ENCODE results near the gene A3GALT2. TPM values are rescaled to one million over a fixed set of nuclear protein-coding genes. Genes with fewer than 3 reads are reported as not detected.
"Not testable (repeated sequence)": the region's sequence is repeated elsewhere in the genome, so short reads cannot be mapped to it uniquely, and the experiment has no call there.

Gene A3GALT2
- total and polyA plus RNA-seq, 2 donors = not detected

DNA sequence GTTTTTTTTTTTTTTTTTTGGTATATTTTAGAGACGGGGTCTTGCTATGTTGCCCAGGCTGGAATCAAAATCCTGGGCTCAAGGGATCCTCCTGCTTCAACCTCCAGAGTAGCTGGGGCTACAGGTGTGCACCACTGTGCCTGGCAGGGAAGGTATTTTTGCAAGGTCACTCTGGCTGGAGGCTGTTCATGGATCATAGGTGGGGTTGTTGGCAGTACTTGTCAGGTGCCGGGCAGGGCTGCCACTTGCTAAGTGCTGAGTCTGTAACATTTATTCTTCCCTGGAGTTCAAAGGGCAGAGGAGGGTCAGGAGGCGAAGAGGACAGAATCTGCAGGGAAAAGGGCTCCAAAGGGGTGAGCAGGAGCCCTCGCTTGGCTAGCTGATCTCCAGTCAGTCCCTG, 24.1 kb downstream of the A3GALT2 start:
- H3K4me1 ChIP-seq (ENCODE audit: control insufficient read depth in 2 of 2, insufficient read depth in 2 of 2, low read length in 2 of 2) = peaks cover 0 to 9% of the 10 kb centered on the region in 2 donors
- WGBS = over 99% methylated on average over 4 of the region's 4 CpGs
- no peak overlapping the region for H3K4me3 ChIP-seq (ENCODE audit: low read length in 2 of 2)
- H3K36me3 ChIP-seq (ENCODE audit: control insufficient read depth in 2 of 2, insufficient read depth in 2 of 2, low read length in 1 of 2) = peaks cover 44 to 46% of the 10 kb centered on the region in 2 donors
- H3K9me3 ChIP-seq (ENCODE audit: control insufficient read depth in 2 of 2, insufficient read depth in 1 of 2, low read length in 1 of 2) = no peaks in the 10 kb centered on the region
- no peaks in the 10 kb centered on the region for H3K27me3 ChIP-seq (ENCODE audit: control insufficient read depth in 2 of 2, insufficient read depth in 1 of 2, low read length in 1 of 2)
- DNase-seq (ENCODE audit: low read depth in 6 of 9, low spot score in 9 of 9) = no peak
- no peak overlapping the region for H3K27ac ChIP-seq (ENCODE audit: low read depth in 1 of 2, low read length in 1 of 2)

DNA sequence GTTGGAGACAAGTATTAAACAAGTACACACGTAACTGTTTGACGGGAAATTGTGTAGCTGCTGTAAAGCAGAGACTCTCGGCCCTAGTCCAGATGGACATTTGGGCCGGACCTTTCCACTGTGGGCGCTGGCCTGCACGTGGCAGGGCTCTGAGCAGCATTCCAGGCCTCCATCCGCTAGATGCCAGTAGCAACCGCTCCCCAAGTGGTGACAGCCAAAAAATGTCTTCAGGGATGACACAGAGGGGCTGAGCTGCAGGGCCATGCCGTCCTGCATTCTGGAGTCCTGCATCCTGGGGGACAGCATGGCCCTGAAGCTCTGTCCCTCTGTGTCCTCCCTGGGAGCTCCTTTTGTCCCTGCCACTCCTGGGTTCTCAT, 24.8 kb downstream of the A3GALT2 start:
- Histone ChIP-seq H3K9me3 (ENCODE audit: control insufficient read depth in 2 of 2, insufficient read depth in 1 of 2, low read length in 1 of 2) (no peaks in the 10 kb centered on the region), H3K4me3 (ENCODE audit: low read length in 2 of 2) (no peak overlapping the region), H3K36me3 (ENCODE audit: control insufficient read depth in 2 of 2, insufficient read depth in 2 of 2, low read length in 1 of 2) (peaks cover 43 to 46% of the 10 kb centered on the region in 2 donors), H3K27ac (ENCODE audit: low read depth in 1 of 2, low read length in 1 of 2) (no peak overlapping the region), H3K4me1 (ENCODE audit: control insufficient read depth in 2 of 2, insufficient read depth in 2 of 2, low read length in 2 of 2) (peaks cover 0 to 9% of the 10 kb centered on the region in 2 donors), H3K27me3 (ENCODE audit: control insufficient read depth in 2 of 2, insufficient read depth in 1 of 2, low read length in 1 of 2) (no peaks in the 10 kb centered on the region)
- WGBS = 97% methylated on average over 9 of the region's 9 CpGs
- no peak for DNase-seq (ENCODE audit: low read depth in 6 of 9, low spot score in 9 of 9)

DNA sequence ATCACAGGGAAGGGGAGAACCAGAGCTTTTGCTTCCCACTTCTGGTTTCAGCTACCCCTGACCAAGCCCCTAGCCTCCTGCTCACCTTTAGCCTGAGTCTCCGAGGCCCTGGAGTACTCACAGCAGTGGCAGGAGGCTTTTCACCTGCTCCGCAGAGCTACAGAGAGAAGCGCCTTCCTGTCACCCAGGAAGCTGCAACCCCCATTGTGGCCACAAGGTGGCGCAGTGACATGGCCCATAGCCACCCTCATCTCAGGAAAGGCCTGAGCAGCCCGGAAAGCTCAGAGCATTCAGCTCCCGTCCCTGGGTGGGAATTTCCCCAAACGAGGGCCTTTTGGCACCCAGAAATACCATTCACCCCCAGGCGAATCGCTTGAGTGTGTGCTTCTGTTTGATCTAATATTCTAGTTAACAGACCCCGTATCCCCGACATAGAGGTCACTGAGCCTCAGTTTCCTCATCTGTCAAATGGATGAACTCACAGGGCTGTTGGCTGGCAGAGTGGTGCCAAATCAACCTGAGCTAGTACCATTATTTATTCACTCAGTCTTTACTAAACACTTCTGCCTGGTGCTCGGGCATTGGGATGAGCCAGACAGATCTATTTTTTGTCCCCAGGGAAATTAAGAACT, 25.3 kb downstream of the A3GALT2 start:
- peaks cover 0 to 5% of the 10 kb centered on the region in 2 donors for H3K4me1 ChIP-seq (ENCODE audit: control insufficient read depth in 2 of 2, insufficient read depth in 2 of 2, low read length in 2 of 2)
- no peaks in the 10 kb centered on the region for H3K9me3 ChIP-seq (ENCODE audit: control insufficient read depth in 2 of 2, insufficient read depth in 1 of 2, low read length in 1 of 2)
- H3K27me3 ChIP-seq (ENCODE audit: control insufficient read depth in 2 of 2, insufficient read depth in 1 of 2, low read length in 1 of 2) = no peaks in the 10 kb centered on the region
- H3K36me3 ChIP-seq (ENCODE audit: control insufficient read depth in 2 of 2, insufficient read depth in 2 of 2, low read length in 1 of 2) = peaks cover 43 to 46% of the 10 kb centered on the region in 2 donors
- peak; percentile 52 to 90 (median 79) for DNase-seq (ENCODE audit: low read depth in 6 of 9, low spot score in 9 of 9)
- no peak overlapping the region for H3K4me3 ChIP-seq (ENCODE audit: low read length in 2 of 2)
- WGBS = 68% methylated on average over 12 of the region's 12 CpGs
- no peak overlapping the region for H3K27ac ChIP-seq (ENCODE audit: low read depth in 1 of 2, low read length in 1 of 2)

DNA sequence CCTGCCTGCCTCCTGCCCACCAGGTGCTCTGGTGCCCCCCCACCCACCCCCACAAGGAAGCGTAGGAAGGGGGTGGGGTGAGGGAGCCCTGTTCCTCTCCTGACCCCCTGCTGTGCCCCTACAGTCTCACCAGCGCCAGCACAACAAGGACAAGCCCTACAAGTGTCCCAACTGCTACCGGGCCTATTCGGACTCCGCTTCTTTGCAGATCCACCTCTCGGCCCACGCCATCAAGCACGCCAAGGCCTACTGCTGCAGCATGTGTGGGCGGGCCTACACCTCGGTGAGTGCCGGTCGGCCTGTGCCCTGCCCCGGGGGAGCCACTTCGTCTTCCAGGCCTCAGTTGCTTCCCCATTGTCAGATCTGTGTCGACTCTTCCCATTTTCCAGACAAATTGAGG, 25.9 kb downstream of the A3GALT2 start:
- Histone ChIP-seq H3K36me3 (ENCODE audit: control insufficient read depth in 2 of 2, insufficient read depth in 2 of 2, low read length in 1 of 2) (peaks cover 43 to 46% of the 10 kb centered on the region in 2 donors), H3K4me3 (ENCODE audit: low read length in 2 of 2) (no peak overlapping the region), H3K27me3 (ENCODE audit: control insufficient read depth in 2 of 2, insufficient read depth in 1 of 2, low read length in 1 of 2) (no peaks in the 10 kb centered on the region), H3K4me1 (ENCODE audit: control insufficient read depth in 2 of 2, insufficient read depth in 2 of 2, low read length in 2 of 2) (peaks cover 0 to 4% of the 10 kb centered on the region in 2 donors), H3K9me3 (ENCODE audit: control insufficient read depth in 2 of 2, insufficient read depth in 1 of 2, low read length in 1 of 2) (no peaks in the 10 kb centered on the region), H3K27ac (ENCODE audit: low read depth in 1 of 2, low read length in 1 of 2) (no peak overlapping the region)
- DNase-seq (ENCODE audit: low read depth in 6 of 9, low spot score in 9 of 9) = peak in 1 of 9 donors; percentile 9
- 96% methylated on average over 15 of the region's 15 CpGs for WGBS

DNA sequence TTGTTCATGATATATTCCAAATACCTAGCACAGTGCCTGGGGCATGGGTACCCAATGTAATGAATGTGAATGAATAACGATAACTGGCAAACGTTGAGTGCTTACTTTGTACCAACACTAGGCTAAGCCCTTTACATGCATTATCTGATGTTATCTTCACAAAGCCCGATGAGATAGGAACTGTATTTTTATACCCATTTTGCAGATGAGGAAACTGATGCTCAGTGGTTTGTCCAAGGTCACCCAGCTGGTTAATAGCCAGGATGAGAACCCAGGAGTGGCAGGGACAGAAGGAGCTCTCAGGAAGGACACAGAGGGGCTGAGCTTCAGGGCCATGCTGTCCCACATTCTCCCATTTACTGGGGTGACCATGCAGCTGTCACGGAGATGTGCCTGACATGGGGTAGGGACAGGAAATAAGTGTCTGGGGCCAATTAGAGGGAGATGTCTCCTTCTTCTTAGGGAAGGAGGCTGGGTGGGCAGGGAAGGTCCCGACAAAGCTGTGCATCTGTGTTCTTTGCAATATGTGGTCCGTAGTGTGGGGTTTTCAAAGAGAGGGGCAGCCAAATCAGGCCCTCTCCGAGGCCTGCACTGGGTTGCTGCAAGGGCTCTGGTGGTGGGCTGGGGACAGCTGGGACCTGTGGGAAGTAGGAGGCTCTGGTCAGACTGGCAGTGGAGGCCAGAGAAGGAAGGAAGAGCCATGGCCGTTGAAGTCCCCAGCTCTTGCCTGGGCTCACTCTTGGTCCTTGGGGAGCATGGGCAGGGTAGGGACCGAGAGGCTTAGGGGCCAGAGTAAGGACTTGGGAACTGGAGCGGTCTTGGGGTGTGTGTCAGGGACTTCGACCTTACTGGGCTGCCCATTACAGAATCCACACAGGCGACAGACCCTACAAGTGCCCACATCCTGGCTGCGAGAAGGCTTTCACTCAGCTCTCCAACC, 26.6 kb downstream of the A3GALT2 start:
- Histone ChIP-seq H3K4me1 (ENCODE audit: control insufficient read depth in 2 of 2, insufficient read depth in 2 of 2, low read length in 2 of 2) (peaks cover 0 to 4% of the 10 kb centered on the region in 2 donors), H3K27me3 (ENCODE audit: control insufficient read depth in 2 of 2, insufficient read depth in 1 of 2, low read length in 1 of 2) (no peaks in the 10 kb centered on the region), H3K9me3 (ENCODE audit: control insufficient read depth in 2 of 2, insufficient read depth in 1 of 2, low read length in 1 of 2) (peaks cover 0 to 1% of the 10 kb centered on the region in 2 donors), H3K4me3 (ENCODE audit: low read length in 2 of 2) (no peak overlapping the region), H3K36me3 (ENCODE audit: control insufficient read depth in 2 of 2, insufficient read depth in 2 of 2, low read length in 1 of 2) (peaks cover 38 to 46% of the 10 kb centered on the region in 2 donors), H3K27ac (ENCODE audit: low read depth in 1 of 2, low read length in 1 of 2) (no peak overlapping the region)
- WGBS = 96% methylated on average over 13 of the region's 13 CpGs
- DNase-seq (ENCODE audit: low read depth in 6 of 9, low spot score in 9 of 9) = no peak

DNA sequence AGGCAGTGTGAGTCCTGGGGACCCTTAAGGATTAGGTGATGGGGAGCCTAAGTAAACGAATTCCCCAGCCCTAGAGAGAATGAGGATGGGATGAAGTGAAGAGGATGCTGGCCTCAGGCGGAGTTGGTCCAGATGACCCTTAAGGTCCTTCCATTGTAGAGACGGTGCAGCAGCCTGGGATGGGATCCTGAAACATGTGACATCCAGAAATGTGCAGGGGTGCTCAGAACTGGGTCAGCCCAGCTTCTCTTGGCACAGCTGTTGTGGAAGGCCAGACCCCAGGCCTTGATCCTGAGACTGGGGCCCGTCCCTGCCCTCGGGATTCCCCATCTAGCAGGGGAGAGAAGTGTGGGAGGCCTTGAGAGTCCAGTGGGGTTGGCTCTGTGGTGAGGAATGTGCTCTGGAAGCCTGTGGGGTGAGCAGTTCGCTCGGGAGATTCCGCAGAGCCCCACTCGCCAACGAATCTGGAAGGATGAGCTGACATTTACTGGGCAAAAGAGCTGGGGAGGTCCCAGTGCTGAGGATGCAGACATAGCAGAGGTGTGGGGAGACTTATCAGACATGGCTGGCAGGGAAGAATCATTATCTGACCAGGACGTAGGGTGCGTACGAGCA, 28.1 kb downstream of the A3GALT2 start:
- Histone ChIP-seq H3K27me3 (ENCODE audit: control insufficient read depth in 2 of 2, insufficient read depth in 1 of 2, low read length in 1 of 2) (no peaks in the 10 kb centered on the region), H3K36me3 (ENCODE audit: control insufficient read depth in 2 of 2, insufficient read depth in 2 of 2, low read length in 1 of 2) (peaks cover 33 to 45% of the 10 kb centered on the region in 2 donors), H3K27ac (ENCODE audit: low read depth in 1 of 2, low read length in 1 of 2) (no peak overlapping the region), H3K4me1 (ENCODE audit: control insufficient read depth in 2 of 2, insufficient read depth in 2 of 2, low read length in 2 of 2) (peaks cover 0 to 4% of the 10 kb centered on the region in 2 donors), H3K4me3 (ENCODE audit: low read length in 2 of 2) (no peak overlapping the region), H3K9me3 (ENCODE audit: control insufficient read depth in 2 of 2, insufficient read depth in 1 of 2, low read length in 1 of 2) (peaks cover 0 to 1% of the 10 kb centered on the region in 2 donors)
- WGBS = 96% methylated on average over 13 of the region's 13 CpGs
- no peak for DNase-seq (ENCODE audit: low read depth in 6 of 9, low spot score in 9 of 9)

DNA sequence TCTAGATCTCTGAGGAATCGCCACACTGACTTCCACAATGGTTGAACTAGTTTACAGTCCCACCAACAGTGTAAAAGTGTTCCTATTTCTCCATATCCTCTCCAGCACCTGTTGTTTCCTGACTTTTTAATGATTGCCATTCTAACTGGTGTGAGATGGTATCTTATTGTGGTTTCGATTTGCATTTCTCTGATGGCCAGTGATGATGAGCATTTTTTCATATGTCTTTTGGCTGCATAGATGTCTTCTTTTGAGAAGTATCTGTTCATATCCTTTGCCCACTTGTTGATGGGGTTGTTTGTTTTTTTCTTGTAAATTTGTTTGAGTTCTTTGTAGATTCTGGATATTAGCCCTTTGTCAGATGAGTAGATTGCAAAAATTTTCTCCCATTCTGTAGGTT, 30.3 kb downstream of the A3GALT2 start:
- H3K27ac ChIP-seq (ENCODE audit: low read depth in 1 of 2, low read length in 1 of 2); H3K9me3 ChIP-seq (ENCODE audit: control insufficient read depth in 2 of 2, insufficient read depth in 1 of 2, low read length in 1 of 2); H3K4me1 ChIP-seq (ENCODE audit: control insufficient read depth in 2 of 2, insufficient read depth in 2 of 2, low read length in 2 of 2); H3K27me3 ChIP-seq (ENCODE audit: control insufficient read depth in 2 of 2, insufficient read depth in 1 of 2, low read length in 1 of 2); H3K4me3 ChIP-seq (ENCODE audit: low read length in 2 of 2); DNase-seq (ENCODE audit: low read depth in 6 of 9, low spot score in 9 of 9): not testable (repeated sequence)
- peaks cover 29 to 42% of the 10 kb centered on the region in 2 donors for H3K36me3 ChIP-seq (ENCODE audit: control insufficient read depth in 2 of 2, insufficient read depth in 2 of 2, low read length in 1 of 2)
- WGBS = 90% methylated on average over 1 of the region's 2 CpGs

DNA sequence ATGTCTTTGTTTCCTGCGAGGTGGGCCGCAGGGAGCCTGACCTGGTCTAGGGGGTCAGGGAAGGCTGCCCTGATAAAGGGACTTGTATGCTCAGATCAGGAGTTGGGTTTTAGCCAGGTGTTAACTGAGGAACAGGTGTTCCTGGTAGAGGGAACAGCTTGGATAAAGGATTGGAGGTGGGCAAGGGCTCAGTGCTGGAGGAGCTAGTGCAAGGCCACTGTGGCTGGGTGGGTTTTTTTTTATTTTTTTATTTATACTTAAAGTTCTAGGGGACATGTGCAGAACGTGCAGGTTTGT, 31.1 kb downstream of the A3GALT2 start:
- Histone ChIP-seq H3K9me3 (ENCODE audit: control insufficient read depth in 2 of 2, insufficient read depth in 1 of 2, low read length in 1 of 2) (peaks cover 0 to 1% of the 10 kb centered on the region in 2 donors), H3K4me1 (ENCODE audit: control insufficient read depth in 2 of 2, insufficient read depth in 2 of 2, low read length in 2 of 2) (no peaks in the 10 kb centered on the region), H3K27me3 (ENCODE audit: control insufficient read depth in 2 of 2, insufficient read depth in 1 of 2, low read length in 1 of 2) (no peaks in the 10 kb centered on the region), H3K36me3 (ENCODE audit: control insufficient read depth in 2 of 2, insufficient read depth in 2 of 2, low read length in 1 of 2) (peaks cover 25 to 37% of the 10 kb centered on the region in 2 donors), H3K4me3 (ENCODE audit: low read length in 2 of 2) (no peak overlapping the region), H3K27ac (ENCODE audit: low read depth in 1 of 2, low read length in 1 of 2) (no peak overlapping the region)
- no peak for DNase-seq (ENCODE audit: low read depth in 6 of 9, low spot score in 9 of 9)
- WGBS = over 99% methylated on average over 3 of the region's 3 CpGs

All from thymus (tissue), 11 donors.